Gastrocnemius medialis (tissue), 4 donors: Measurements from ENCODE around the gene ZC3H7B. TPM values are rescaled to one million over a fixed set of nuclear protein-coding genes. Genes with fewer than 3 reads are reported as not detected.

Source experiments
- ATAC-seq, 2 donors: fragments of 150-250 bp; one replicate each; pipeline ENCODE4 v1.9.1; 2016
- DNase-seq, 2 donors: peaks; one replicate each; pipeline ENCODE4 v3.0.0-alpha.2; 2019
- H3K27ac ChIP-seq, 4 donors: fragments of 200-600 bp; sonication (generic); 1 replicate in 1 of 4; 2 replicates in 3 of 4; pipeline ENCODE4 v1.5.1; 2016 to 2018; ENCODE audit warnings: mild to moderate bottlenecking in 2 of 4, moderate library complexity in 1 of 4
- H3K27me3 ChIP-seq, 3 donors: fragments of 200-600 bp; sonication (generic) in 2 of 3; 1 replicate in 1 of 3; 2 replicates in 2 of 3; pipeline versions ENCODE4 v1.5.1 to v1.6.0; 2016 to 2019; ENCODE audit warnings: mild to moderate bottlenecking in 1 of 3, moderate library complexity in 1 of 3
- H3K36me3 ChIP-seq, 2 donors: fragments of 200-600 bp; sonication (generic) in 1 of 2; one replicate each; pipeline ENCODE4 v1.5.1; 2017 to 2018
- H3K4me1 ChIP-seq, 2 donors: fragments of 200-600 bp; sonication (generic) in 1 of 2; one replicate each; pipeline ENCODE4 v1.5.1; 2016 to 2017; ENCODE audit warnings: mild to moderate bottlenecking in 2 of 2
- H3K4me3 ChIP-seq, 4 donors: fragments of 200-600 bp; sonication (generic) in 3 of 4; 1 replicate in 1 of 4; 2 replicates in 3 of 4; pipeline ENCODE4 v1.5.1; 2016 to 2019; ENCODE audit warnings: mild to moderate bottlenecking in 2 of 4
- H3K9me3 ChIP-seq, 3 donors: fragments of 200-600 bp; sonication (generic) in 2 of 3; 1 replicate in 1 of 3; 2 replicates in 2 of 3; pipeline ENCODE4 v1.5.1; 2016 to 2019
- POLR2A ChIP-seq, 2 donors: fragments of 450-650 bp; IDR thresholded peaks; one replicate each; pipeline ENCODE4 v1.6.1; 2017; ENCODE audit warnings: antibody characterized with exemption in 2 of 2, mild to moderate bottlenecking in 2 of 2, moderate library complexity in 2 of 2
- in situ Hi-C, 4 donors: fragments of 200-750 bp; cut with MboI; loops; one replicate each; pipeline versions ENCODE4 v1.15.0 to v1.8.0; 2017; ENCODE audit warnings: low sequenced_read_pairs in 4 of 4
- intact Hi-C: fragments of 100-400 bp; cut with DNase I; formaldehyde crosslinking; loops from one replicate; pipeline ENCODE4 v1.15.1; 2023; ENCODE audit warnings: low total_unique reads
- total RNA-seq, 4 donors: library from RNA; depleted of rRNA; stranded (reverse); fragments of >200 nt; gene quantifications; one replicate each; pipeline versions ENCODE4 v1.1.0 to v1.2.3, GENCODE V29; 2016
- TF ChIP-seq, protein P1 (sequence below), 5 experiments: fragments of 450-650 bp in 3 of 5; fragments of 200-600 bp in 2 of 5; sonication (generic) in 2 of 5; IDR thresholded peaks in 4 of 5; conservative IDR thresholded peaks in 1 of 5; 1 replicate in 4 of 5; 2 replicates in 1 of 5; pipeline ENCODE4 v1.5.1; 2016 to 2019; ENCODE audit warnings: antibody characterized with exemption in 5 of 5, mild to moderate bottlenecking in 3 of 5, moderate library complexity in 3 of 5

Gene ZC3H7B
- total RNA-seq, 4 donors from 2014 or later, result 17.0 to 22.6 (median 20.5) TPM

DNA sequence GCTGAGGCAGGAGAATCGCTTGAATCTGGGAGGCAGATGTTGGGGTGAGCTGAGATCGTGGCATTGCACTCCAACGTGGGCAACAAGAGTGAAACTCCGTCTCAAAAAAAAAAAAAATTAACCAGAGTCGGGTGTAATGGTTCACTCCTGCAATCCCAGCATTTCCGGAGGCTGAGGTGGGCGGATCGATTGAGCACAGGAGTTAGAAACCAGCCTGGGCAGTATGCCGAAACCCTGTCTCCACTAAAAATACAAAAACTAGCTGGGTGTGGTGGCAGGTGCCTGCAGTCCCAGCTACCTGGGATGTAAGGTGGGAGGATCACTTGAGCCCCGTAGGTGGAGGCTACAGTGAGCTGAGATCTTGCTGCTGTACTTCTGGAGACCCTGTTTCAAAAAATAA lies 16.9 kb upstream of the ZC3H7B start:
- TF ChIP-seq, protein P1, sequence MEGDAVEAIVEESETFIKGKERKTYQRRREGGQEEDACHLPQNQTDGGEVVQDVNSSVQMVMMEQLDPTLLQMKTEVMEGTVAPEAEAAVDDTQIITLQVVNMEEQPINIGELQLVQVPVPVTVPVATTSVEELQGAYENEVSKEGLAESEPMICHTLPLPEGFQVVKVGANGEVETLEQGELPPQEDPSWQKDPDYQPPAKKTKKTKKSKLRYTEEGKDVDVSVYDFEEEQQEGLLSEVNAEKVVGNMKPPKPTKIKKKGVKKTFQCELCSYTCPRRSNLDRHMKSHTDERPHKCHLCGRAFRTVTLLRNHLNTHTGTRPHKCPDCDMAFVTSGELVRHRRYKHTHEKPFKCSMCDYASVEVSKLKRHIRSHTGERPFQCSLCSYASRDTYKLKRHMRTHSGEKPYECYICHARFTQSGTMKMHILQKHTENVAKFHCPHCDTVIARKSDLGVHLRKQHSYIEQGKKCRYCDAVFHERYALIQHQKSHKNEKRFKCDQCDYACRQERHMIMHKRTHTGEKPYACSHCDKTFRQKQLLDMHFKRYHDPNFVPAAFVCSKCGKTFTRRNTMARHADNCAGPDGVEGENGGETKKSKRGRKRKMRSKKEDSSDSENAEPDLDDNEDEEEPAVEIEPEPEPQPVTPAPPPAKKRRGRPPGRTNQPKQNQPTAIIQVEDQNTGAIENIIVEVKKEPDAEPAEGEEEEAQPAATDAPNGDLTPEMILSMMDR (IDR thresholded peaks at IDR 0.05 in 4 of 5, conservative IDR thresholded peaks at IDR 0.05 in 1 of 5), result no peak
- no peak for TF ChIP-seq POLR2A (IDR thresholded peaks at IDR 0.05)
- peaks cover 0 to 49% of the 10 kb centered on the region in 2 donors for H3K36me3 ChIP-seq
- H3K4me1 ChIP-seq, result peaks cover 14% of the 10 kb centered on the region in 2 donors
- ATAC-seq, result no peak
- no peaks in the 10 kb centered on the region for H3K27me3 ChIP-seq
- no peak overlapping the region for H3K27ac ChIP-seq
- no peaks in the 10 kb centered on the region for H3K9me3 ChIP-seq
- intact Hi-C loops (loop anchor here (10.0 kb wide), 1 partner anchor 800 kb away; no protein-coding TSS in a partner anchor), in situ Hi-C loops (loop anchor here in 1 of 4 donors (25.0 kb wide), 1 partner anchor 253 kb away; the partner anchor contains the start of gene POLR3H)
- DNase-seq, result no peak
- H3K4me3 ChIP-seq, result peak overlapping the region in 1 of 4 donors; percentile 85

DNA sequence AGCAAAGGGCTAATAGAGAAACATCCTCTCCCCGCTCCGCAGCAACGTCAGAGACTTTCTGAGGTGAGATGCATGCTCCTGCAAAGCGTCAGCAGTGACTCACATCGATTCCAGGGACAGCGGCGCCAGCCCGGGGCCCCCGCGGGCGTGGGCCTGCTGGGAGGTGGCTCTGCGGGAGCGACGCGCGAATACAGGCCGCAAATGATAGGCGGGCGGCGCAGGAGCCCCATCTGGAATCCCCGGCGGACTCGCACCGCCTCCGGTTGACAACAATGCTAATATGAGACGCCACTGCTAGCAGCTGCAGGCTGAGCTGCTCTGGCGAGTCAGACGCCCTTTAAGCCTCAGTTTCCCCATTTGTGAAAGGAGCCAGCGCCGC lies 15.9 kb upstream of the ZC3H7B start:
- in situ Hi-C loops, result loop anchor here in 1 of 4 donors (25.0 kb wide), 1 partner anchor 252 kb away; the partner anchor contains the start of gene POLR3H
- peak in 1 of 2 donors; percentile 34 for DNase-seq
- TF ChIP-seq, protein P1 (IDR thresholded peaks at IDR 0.05 in 4 of 5, conservative IDR thresholded peaks at IDR 0.05 in 1 of 5), result no peak
- no peak for TF ChIP-seq POLR2A (IDR thresholded peaks at IDR 0.05)
- H3K27me3 ChIP-seq, result no peaks in the 10 kb centered on the region
- peak overlapping the region; percentile 81 to 99 (median 86) for H3K4me3 ChIP-seq
- H3K27ac ChIP-seq, result peak overlapping the region; percentile 88 to 94 (median 91)
- H3K4me1 ChIP-seq, result peaks cover 14% of the 10 kb centered on the region in 2 donors
- intact Hi-C loops, result loop anchor here (5.0 to 10.0 kb wide), 2 partner anchors 42 to 799 kb away; no protein-coding TSS in a partner anchor
- peaks cover 0 to 39% of the 10 kb centered on the region in 2 donors for H3K36me3 ChIP-seq
- no peaks in the 10 kb centered on the region for H3K9me3 ChIP-seq
- peak; percentile 5 to 27 for ATAC-seq

DNA sequence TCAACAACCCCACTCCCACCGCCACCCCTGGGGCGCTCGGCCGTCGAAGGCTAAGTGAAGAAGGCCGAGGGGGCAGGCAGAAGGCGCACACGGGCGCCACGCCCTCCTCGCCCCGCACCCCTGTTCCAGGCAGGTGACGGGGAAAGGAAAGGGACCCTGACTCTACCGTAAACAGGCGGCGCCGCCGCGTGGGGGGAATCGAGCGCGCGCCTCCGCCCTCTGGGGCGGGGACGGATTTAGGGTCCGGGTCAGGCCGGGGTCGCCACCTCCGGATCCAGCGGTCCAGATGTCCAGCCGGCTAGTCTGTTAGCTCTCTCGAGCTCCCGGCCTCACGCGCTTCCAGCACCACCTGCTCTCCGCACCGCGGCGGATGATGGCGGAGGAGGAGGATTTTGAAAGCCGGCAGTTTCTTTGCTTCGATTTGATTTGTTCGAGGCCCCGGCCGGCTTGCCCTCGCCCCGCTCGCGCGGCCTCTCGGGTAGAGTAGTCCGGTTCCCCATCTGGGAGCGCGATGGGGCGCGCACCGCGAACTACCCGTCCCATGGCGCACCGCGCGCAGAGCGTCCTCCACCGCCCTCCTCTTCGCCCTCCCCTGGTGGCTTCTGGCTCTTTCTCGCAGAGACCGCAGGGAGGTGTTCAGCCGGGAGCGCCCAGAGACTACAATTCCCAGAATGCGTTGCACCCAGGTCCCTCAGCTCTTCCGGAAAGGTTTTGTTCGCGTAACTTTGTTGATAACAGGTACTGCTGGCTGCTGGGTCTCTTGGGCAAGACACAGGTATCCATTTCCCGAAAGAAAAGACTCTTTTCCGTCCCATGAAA lies 15.3 kb upstream of the ZC3H7B start, which contains the start of gene RANGAP1:
TSS of gene RANGAP1 (minus strand) at position 368 of the 819 bp plus-strand sequence. CDS start 5,143 bp downstream, outside the sequence.
- ATAC-seq (peak; percentile 97 to 98), DNase-seq (peak; percentile 97 to 98)
- intact Hi-C loops (loop anchor here (1.0 to 10.0 kb wide), 6 partner anchors 41 to 799 kb away; partner anchors contain the start of genes L3MBTL2, POLR3H, RBX1 and TEF), in situ Hi-C loops (loop anchor here in 1 of 4 donors (25.0 kb wide), 1 partner anchor 251 kb away; the partner anchor contains the start of gene POLR3H)
- TF ChIP-seq, protein P1 (IDR thresholded peaks at IDR 0.05 in 4 of 5, conservative IDR thresholded peaks at IDR 0.05 in 1 of 5), result peak in 2 of 5 experiments; percentile 33 to 38
- peak; percentile 91 to 92 for TF ChIP-seq POLR2A (IDR thresholded peaks at IDR 0.05)
- Histone ChIP-seq H3K9me3 (no peaks in the 10 kb centered on the region), H3K27me3 (no peaks in the 10 kb centered on the region), H3K27ac (peak within 1 kb of the TSS; percentile 88 to 94 (median 91)), H3K4me3 (peak within 1 kb of the TSS; percentile 81 to 99 (median 86)), H3K4me1 (peaks cover 14% of the 10 kb centered on the region in 2 donors), H3K36me3 (peaks cover 0 to 35% of the 10 kb centered on the region in 2 donors)

DNA sequence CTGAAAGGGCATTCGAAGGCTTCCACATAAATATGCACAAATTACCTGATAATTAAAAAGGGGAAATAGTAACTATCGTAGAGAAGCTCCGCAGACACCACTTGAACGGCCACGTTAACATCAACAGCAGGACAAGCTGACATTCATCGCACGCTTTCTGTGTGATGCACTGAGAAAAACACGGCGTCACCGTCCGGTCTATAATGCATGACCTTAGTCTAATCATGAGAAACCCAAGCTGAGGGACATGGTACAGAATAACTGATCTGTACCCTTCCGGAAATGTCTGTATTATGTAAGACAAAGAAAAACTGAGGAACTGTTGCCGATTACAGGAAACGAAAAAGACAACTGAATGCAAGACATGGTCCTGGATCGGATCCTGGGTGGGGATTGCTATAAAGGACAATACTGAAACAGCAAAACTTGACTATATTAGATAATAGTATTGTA lies 14.7 kb upstream of the ZC3H7B start:
- no peaks in the 10 kb centered on the region for H3K27me3 ChIP-seq
- H3K4me1 ChIP-seq, result peaks cover 14% of the 10 kb centered on the region in 2 donors
- no peaks in the 10 kb centered on the region for H3K9me3 ChIP-seq
- H3K27ac ChIP-seq, result peak overlapping the region; percentile 81 to 90 (median 86)
- no peak for DNase-seq
- intact Hi-C loops (loop anchor here (1.0 to 10.0 kb wide), 6 partner anchors 41 to 798 kb away; partner anchors contain the start of genes L3MBTL2, POLR3H, RBX1 and TEF), in situ Hi-C loops (loop anchor here in 1 of 4 donors (25.0 kb wide), 1 partner anchor 251 kb away; the partner anchor contains the start of gene POLR3H)
- ATAC-seq, result peak; percentile 18 to 26
- TF ChIP-seq POLR2A (IDR thresholded peaks at IDR 0.05), result no peak
- TF ChIP-seq, protein P1 (IDR thresholded peaks at IDR 0.05 in 4 of 5, conservative IDR thresholded peaks at IDR 0.05 in 1 of 5), result no peak
- peaks cover 0 to 32% of the 10 kb centered on the region in 2 donors for H3K36me3 ChIP-seq
- H3K4me3 ChIP-seq, result peak overlapping the region; percentile 60 to 85 (median 66)
